Right lobe of liver (tissue), 4 donors: ENCODE results near the gene MED12L.

Experiments used
- POLR2A ChIP-seq: fragments of 450-650 bp; IDR thresholded peaks from one replicate; pipeline ENCODE4 v1.6.1; 2017; ENCODE audit warnings: antibody characterized with exemption, mild to moderate bottlenecking
- TF ChIP-seq, protein P1 (sequence below), 4 donors: fragments of 200-600 bp in 3 of 4; fragments of 450-650 bp in 1 of 4; IDR thresholded peaks; one replicate each; pipeline versions ENCODE4 v1.5.1 to v1.8.0; 2016 to 2022; ENCODE audit warnings: antibody characterized with exemption in 4 of 4, mild to moderate bottlenecking in 2 of 4
- donor health status: DM: no; HTN: no; CAD: no.
- donor health status: DM: no; HTN: no; CAD: no.
- donor health status: DM: no; HTN: yes; CAD: no.

DNA sequence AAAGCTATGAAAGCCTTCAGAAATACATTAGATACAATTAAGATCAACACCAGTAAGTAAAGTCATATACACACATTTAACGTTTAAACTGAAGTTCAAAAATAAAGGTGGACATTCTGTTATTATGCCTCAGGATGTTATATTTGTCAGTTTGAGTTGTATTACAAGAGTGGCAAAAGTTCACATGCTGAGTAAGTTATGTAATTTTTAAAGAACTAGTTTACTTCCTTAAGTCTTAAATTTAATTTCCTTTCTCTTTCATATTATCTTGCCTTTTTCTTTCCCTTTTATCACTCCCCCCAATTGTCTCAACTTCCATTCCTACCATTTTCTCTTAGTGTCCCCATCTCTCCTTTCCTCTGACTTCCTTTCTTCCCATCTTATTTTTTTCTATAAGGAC is 236.1 kb downstream of the MED12L start:
- TF ChIP-seq, protein P1, sequence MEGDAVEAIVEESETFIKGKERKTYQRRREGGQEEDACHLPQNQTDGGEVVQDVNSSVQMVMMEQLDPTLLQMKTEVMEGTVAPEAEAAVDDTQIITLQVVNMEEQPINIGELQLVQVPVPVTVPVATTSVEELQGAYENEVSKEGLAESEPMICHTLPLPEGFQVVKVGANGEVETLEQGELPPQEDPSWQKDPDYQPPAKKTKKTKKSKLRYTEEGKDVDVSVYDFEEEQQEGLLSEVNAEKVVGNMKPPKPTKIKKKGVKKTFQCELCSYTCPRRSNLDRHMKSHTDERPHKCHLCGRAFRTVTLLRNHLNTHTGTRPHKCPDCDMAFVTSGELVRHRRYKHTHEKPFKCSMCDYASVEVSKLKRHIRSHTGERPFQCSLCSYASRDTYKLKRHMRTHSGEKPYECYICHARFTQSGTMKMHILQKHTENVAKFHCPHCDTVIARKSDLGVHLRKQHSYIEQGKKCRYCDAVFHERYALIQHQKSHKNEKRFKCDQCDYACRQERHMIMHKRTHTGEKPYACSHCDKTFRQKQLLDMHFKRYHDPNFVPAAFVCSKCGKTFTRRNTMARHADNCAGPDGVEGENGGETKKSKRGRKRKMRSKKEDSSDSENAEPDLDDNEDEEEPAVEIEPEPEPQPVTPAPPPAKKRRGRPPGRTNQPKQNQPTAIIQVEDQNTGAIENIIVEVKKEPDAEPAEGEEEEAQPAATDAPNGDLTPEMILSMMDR (IDR thresholded peaks at IDR 0.05) = no peak
- TF ChIP-seq POLR2A = no peak
